HG03175 (cell line): ENCODE measurements around the gene SUCO.
"Not testable (repeated sequence)": the region's sequence is repeated elsewhere in the genome, so short reads cannot be mapped to it uniquely, and the experiment has no call there.

Experiments used
- ATAC-seq: cut with Tn5 transposase; IDR thresholded peaks from one replicate; pipeline ENCODE4 v1.9.1; 2021; ENCODE audit warnings: mild to moderate bottlenecking, moderate library complexity; ENCODE audit not compliant: unreplicated experiment

SUCO gene, protein sequence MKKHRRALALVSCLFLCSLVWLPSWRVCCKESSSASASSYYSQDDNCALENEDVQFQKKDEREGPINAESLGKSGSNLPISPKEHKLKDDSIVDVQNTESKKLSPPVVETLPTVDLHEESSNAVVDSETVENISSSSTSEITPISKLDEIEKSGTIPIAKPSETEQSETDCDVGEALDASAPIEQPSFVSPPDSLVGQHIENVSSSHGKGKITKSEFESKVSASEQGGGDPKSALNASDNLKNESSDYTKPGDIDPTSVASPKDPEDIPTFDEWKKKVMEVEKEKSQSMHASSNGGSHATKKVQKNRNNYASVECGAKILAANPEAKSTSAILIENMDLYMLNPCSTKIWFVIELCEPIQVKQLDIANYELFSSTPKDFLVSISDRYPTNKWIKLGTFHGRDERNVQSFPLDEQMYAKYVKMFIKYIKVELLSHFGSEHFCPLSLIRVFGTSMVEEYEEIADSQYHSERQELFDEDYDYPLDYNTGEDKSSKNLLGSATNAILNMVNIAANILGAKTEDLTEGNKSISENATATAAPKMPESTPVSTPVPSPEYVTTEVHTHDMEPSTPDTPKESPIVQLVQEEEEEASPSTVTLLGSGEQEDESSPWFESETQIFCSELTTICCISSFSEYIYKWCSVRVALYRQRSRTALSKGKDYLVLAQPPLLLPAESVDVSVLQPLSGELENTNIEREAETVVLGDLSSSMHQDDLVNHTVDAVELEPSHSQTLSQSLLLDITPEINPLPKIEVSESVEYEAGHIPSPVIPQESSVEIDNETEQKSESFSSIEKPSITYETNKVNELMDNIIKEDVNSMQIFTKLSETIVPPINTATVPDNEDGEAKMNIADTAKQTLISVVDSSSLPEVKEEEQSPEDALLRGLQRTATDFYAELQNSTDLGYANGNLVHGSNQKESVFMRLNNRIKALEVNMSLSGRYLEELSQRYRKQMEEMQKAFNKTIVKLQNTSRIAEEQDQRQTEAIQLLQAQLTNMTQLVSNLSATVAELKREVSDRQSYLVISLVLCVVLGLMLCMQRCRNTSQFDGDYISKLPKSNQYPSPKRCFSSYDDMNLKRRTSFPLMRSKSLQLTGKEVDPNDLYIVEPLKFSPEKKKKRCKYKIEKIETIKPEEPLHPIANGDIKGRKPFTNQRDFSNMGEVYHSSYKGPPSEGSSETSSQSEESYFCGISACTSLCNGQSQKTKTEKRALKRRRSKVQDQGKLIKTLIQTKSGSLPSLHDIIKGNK (N-terminal part only)

DNA sequence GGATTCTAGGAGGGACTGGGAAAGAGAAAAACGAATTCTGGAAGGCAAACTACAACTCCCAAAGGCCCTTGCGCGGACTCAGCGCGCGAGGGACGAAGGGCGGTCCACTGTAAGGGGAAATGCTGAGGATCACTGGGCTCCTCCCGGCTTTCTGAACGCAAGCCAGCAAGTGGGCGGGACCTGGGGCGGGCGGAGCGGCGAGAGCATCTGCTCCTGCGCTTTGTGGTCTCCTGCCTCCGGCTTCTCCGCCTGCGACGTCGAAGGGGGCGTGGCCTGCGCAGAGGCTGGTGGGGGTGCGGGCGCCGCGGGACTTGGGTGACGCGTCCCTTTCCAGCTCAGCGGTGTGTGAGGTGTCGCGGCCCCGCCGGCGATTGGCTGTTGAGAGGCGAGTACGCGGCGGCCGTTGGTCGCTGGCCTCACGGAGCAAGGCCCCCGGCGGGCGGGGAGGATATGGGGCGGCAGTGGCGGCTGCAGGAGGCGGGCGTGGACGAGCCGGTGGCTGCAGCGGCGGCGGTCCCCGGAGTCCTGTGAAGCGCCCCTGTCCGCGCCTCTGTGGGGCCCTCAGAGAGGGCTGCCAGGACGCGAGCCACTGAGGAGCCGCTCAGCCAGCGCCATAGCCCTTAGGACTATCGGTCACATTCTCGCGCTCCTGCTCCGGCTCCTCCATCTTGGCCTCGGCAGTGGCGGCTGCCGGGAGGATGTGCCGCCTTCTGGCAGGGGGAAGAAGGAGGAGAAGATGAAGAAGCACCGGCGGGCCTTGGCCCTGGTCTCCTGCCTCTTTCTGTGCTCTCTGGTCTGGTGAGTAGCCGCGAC is at the start of gene SUCO:
Gene SUCO (plus strand): TSS at position 451 of the 813 bp plus-strand sequence. CDS start 286 bp downstream, at position 737.
- peak; percentile 85 for ATAC-seq

DNA sequence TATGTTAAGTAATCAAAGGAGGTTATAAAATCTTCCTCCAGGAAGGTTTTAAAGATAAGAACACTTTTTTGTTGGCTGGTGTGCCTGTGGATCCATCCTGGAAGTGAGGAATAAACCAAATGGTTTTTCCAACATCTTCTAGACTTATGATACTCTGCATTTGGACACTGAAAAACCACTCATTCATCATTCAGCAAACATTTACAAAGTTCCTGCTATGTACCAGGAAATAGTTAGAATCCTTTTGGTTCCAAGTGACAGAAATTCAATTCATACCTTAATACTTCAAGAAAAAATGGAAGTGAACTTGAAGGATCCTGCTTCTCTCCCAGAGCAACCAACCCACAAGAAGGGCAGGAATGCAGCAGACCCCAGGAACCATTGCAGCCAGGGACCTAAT is 49.5 kb upstream of the SUCO start:
- ATAC-seq: no peak

DNA sequence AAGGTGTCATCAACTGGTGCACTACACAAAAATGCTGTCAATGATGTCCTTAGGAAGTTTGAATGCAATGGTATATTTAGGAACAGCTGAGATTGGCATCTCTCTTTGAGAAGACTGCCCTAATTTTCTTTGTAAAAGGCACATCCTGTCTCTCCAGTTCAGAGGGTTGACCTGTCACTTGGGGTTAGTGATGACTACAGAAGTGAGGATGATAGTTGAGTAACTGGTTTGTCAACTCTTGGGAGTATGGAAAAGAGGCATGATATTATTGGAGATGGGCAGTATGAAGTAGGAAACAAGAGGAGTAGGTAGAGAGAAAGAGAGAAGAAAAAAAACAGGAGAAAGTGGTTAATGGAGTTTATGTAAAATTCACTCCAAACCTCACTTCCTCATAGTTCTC is 48.7 kb upstream of the SUCO start:
- no peak for ATAC-seq

DNA sequence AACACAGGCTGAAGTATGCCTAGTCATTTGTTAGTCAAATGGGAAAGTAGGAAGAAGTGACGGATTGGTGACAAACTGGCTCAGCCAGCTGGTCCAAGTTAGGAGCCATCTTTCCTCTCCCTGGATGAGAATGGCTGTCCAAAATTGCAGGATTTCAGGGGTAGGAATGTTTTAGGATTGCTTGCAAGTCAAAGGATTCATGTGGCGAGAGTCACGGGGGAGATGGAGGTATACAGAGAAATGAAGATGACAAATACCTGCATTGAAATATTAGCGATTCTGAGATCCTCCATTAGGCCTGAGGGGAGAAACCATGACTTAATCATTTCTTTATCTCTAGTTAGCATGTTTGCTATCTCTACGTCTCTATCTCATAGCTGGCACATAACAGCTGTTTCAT is 47.3 kb upstream of the SUCO start:
- no peak for ATAC-seq

DNA sequence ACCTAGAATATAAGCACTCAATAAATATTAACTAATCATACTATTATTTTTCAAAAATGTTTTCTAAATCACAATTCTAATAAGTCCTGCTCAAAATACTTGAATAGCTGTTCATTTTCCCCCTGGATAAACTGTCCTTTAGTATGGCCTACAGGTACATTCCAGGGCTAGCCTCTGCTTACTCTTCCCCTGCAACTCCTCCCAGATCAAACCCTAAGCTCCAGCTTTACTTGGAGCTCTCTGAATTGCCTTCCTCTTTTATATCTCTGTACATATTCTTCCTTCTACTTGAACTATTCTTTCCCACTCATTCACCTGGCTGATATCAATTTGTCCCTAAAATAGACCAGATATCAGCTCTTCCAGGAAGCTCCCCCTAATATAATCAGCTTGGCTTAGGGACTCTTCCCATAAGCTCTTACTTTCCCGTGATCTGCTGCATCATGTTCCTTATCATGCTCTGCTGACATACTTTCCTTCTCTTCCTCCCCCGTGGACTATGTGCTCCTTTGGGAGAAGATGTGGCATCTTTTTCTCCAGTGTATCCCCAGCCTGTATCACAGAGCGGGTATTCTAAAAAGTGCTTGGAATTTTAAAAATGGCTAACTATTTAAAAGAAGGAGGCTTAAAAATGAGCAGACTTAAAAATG is 46.0 kb upstream of the SUCO start:
- ATAC-seq: no peak

DNA sequence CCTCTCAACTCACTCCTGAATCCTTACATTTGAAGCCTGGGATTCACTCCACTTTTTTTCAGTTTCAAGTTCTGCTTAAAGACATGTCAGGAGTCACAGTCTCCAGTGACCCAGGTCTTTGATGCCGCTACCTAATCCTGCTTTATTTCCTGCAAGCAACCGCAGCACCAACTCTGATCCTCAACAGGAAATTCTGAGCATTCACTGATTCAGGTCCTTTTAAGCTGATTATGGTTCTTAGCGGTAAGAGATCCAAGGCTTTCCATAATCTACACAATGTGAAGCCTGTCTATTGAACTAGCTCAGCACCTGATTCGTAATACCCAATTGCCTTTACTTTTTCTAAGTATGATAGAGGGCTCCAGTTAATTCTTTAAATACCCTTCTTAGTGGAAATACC is 45.4 kb upstream of the SUCO start:
- no peak for ATAC-seq

DNA sequence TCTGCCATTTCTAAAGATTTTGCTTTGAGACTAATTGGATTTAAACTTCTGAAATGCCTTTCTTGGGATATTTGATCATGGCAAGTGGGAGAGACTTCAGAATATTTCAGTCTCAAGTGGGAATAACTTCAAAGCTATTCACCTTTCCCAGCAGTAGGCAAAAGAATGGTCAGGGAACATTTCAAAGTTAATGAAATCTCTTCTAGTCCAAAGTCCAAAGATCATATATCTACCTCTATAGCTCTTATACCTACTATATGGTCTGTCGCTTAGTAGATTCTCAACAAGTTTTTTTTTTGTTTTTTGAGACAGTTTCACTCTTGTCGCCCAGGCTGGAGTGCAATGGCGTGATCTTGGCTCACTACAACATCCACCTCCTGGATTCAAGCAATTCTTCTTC is 44.6 kb upstream of the SUCO start:
- ATAC-seq: no peak

DNA sequence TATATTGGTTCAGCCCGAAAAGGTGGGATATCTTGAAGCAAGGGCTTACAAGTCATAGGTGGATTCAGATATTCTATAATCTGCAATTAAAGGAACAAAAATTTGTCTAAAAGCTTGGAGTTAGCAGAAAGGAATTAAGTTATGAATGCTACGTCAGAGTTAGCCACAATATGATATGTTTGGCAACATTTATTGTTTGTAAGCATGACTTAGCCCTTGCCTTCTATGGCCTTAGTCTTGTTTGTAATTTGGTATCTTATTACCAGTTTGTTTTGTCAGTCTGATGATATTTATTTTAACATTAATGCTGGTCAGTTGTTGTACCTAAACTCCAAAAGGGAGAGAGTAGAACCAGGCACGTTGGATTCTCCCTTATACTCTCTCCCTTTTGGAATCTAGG is 43.1 kb upstream of the SUCO start:
- no peak for ATAC-seq

DNA sequence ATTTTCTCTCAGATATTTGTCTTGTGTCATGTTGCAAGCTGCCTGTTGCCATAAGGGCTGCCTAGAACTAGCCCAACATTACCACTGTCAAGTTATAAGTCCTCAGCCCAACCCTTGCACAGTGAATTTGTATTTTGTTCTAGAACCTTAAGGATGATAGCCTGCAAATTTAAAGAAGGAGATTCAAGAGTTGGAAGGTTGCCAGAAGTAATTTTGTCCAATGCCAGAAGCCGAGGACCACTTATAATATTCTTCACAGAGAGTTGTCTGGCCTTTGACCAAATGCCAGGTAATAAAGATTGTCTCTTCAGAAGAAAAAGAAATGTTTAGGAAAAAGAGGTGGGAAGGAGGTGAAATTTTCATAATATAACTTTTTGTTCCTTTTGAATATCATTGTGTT is 40.5 kb upstream of the SUCO start:
- ATAC-seq: no peak

DNA sequence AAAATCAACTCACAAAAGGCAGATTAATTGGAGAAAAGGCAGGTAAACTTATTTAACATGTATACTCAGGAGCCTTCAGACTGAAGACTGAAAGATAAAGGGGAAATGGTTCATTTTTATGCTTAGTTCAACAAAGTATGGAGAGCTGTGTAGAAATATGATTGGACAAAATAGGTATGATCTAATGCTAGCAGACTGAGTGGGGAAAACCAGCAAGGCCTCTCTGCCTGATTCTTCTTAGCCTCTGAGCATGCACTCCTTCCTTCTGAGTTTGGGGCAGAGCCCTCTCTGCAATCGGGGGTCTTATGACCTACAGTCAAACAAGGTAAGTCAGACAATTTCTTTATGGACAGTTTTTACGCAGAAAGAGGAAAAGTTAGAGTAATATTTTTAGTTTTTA is 38.8 kb upstream of the SUCO start:
- no peak for ATAC-seq

DNA sequence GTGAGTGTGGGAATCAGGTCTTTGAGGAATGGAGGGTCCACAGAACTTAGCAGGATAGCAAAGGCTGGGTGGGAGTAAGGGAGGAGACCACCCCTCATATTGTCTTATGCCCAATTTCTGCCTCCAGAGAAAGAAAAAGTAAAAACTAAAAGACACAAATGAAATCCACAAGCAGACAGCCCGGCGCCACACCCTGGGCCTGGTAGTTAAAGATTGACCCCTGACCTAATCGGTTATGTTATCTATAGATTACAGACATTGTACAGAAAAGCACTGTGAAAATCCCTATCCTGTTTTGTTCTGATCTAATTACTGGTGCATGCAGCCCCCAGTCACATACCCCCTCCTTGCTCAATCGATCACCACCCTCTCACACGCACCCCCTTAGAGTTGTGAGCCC is 36.8 kb upstream of the SUCO start:
- not testable (repeated sequence) for ATAC-seq

DNA sequence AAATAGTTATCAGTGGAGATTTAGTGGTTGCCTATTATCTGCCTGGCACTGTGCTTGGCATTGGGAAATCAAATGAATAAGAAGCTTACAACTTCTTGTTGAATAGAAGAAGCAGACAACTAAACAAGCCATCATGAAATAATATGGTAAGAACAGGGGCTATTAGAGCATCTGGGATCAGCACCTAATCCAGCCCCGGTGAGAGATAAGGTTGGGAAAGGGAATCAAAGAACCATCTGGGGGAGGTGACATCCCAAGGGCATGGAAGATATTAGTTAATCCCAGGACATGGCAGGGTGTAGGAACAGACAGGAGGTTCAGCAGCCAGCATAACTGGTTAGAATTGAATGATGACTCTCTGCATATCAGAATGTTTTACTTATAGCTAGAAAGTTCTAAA is 36.3 kb upstream of the SUCO start:
- no peak for ATAC-seq

DNA sequence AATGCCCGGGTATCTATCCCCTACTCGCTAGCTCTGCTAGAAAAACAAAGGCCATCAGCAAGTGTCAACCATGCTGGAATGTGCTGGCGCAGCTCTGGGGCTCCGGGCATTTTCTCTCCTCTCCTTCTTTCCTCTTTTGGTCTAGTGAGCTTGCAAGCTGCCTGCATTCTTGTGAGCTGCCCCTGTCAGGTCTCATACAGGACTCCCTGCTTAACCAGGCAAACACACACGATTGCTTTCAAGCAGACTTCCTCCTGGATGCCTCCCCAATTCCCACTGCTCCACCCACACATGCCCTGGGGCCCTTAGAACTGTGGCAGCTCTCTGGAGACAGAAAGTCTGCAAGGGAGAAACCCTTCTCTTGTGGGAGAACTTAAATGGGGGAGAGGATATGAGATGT is 35.7 kb upstream of the SUCO start:
- no peak for ATAC-seq

DNA sequence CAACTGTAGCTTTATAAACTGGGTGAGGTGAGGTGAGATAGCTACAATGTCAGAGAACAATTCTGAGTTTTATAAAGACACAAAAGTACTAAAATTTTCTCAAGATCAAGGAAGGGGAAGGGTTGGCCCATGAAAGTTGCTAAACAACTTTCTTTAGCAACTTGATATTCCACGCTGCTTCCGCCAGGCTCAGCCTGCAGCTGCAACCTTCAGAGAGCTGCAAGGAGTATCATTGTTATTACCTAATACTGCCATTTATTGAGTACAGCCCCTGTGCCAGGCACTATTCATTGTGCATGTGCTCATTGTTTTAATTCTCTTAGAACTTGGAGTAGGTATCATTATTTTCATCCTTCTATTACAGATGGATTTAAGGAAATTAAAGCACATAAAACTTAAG is 34.1 kb upstream of the SUCO start:
- no peak for ATAC-seq

DNA sequence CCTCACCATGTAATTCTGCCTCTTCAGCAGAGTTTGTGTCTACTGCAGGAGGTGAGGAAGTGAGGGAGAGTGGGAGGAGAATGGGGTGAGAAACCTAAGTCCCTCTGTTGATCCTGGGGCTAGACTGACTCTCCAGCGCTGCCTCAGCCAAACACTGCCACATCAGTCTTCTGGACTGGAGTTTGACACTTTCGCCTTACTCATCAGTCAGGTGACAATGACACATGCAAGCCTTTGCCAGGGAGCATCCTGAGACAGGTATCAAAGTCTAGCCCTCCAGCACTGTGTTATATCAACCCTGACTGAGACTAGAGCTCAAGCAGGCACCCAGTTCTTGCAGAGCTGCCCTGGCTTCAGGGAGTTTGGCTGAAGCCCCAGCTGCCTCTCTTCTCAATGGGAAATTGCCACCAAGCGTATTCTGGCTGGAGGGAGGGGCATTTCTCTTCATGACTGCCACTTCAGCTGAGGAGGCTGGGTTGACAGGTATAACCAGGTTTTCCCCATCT is 33.3 kb upstream of the SUCO start:
- ATAC-seq: no peak

DNA sequence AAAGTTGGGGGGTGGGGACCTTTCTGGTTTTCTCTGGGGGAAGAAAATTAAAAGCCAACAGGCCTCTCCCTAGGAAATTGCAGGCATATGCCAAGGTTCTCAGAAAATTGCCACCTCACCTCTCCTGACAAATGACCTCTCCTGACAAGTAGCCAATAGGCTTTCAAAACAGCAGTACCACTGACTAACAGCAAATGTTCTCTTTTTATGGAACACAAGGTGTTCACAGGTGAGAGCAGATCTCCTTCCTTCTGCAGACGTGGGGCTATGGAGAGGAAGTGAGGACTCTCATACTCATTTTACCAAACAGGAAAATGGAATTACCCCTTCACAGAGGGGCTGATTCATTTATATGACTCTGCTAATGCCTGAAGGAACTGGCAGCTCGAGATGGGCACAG is 32.7 kb upstream of the SUCO start:
- ATAC-seq: no peak

DNA sequence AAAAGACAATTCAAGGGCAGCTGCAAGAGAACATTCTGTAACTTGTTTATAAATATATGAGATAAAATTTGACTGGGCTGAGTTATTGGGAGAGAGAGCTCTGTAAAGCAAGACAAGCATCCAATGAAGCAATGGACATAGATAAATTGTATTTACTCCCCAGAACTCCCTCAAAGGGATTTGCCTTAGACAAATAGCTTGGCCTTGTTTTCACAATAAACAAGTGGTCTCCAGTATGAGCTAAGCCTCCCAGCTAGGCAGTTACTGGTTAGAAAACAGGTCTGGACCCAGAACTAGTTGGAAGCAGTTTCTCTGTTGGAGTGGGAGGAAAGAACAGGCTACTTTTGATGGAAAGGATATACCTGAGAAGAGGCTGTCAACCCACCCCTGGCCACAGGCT is 25.2 kb upstream of the SUCO start:
- ATAC-seq: no peak

DNA sequence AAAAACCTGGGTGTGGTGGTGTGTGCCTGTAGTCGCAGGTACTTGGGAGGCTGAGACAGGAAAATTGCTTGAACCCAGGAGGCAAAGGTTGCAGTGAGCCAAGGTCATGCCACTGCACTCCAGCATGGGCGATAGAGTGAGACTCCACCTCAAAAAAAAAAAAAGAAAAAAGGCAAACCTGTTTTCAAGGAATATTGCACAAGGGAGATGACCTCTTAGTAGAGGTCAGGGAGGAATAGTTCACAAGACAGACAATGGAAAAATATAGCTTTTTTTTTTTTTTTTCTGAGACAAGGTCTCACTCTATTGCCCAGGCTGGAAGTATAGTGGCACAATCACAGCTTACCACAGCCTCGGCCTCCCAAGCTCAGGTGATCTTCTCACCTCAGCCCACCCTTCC is 22.5 kb upstream of the SUCO start:
- no peak for ATAC-seq

DNA sequence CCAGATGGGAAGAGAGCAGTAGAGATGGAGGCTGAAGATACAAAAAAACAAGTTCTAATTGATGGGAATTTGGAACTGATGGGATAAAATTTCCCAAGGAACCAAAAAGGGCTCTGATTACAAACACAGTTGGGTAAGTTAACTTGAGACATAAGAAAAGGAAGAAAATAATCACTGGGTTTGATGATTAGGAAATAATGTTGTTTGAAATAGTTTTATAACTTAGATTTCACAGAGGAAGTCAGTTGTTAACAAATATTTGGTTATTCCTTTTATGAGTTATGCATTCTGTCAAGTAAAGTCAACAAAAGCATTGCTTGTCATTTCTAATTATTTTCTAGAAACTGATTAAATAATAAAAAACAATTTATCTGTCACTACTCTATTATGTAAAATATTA is 20.4 kb upstream of the SUCO start:
- no peak for ATAC-seq

DNA sequence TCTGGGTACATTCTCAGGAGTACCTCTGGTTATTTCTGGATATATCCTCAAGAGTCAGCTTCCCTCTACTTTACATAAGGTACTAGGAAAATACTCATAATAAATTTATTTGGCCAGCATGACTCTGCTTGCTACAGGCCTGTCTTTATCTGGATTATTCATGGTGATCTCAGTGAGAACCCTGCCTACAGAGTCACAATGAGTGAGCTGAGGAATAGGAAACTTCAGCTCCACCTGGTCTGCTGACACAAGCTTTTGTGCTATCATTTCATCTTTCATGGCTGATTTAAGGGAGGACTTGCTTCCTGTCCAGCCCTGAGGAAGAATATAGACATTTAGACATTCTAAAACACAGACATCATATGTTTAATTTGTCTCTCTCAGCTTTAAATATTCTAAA is 19.5 kb upstream of the SUCO start:
- ATAC-seq: no peak
